ENCODE results near the gene EWSR1.

Gene EWSR1

GRCh38 chr22:29260031-29260560 lies 8.0 kb upstream of the EWSR1 start:
- H3K27ac ChIP-seq (ENCODE audit: extremely low read depth, low read depth, low read length), result no peak overlapping the region
- peaks cover 19 to 47% of the 10 kb centered on the region in 2 experiments; a peak in 2 of 3 replicates for H3K36me3 ChIP-seq (ENCODE audit: control insufficient read depth in 2 of 2, insufficient read depth in 1 of 2, low read length in 2 of 2)
- ChIA-PET POLR2A (no interaction called here), CTCF (interaction anchor here (0.6 kb wide), 1 partner anchor 25 kb away, joined by 4 read pairs; no protein-coding TSS in a partner anchor)
- no peaks in the 10 kb centered on the region for H3K4me1 ChIP-seq (ENCODE audit: control insufficient read depth, insufficient read depth, low read length)
- no peaks in the 10 kb centered on the region for H3K9me3 ChIP-seq (ENCODE audit: control insufficient read depth, insufficient read depth, low read depth, low read length)
- TF ChIP-seq EGR2 (tag by site-specific recombination; IDR thresholded peaks at IDR 0.05; ENCODE audit: low read depth), result 0 out of 2 replicates have a peak, but pooled peaks have one; percentile 22
- no peak for TF ChIP-seq ZBTB7A (tag by site-specific recombination; IDR thresholded peaks at IDR 0.05; ENCODE audit: low read depth)
- no peak for TF ChIP-seq ZNF24 (tag by site-specific recombination; IDR thresholded peaks at IDR 0.05)
- peak; percentile 19; the same call in 1 of the 2 replicates for TF ChIP-seq ZIC2 (tag by site-specific recombination; IDR thresholded peaks at IDR 0.05)
- TF ChIP-seq ZFHX2 (tag by site-specific recombination; conservative IDR thresholded peaks at IDR 0.05), result peak; percentile 28; the same call in 1 of the 2 replicates
- TF ChIP-seq GLIS1 (tag by site-specific recombination; IDR thresholded peaks at IDR 0.05), result peak; percentile 32
- no peak for TF ChIP-seq ZBTB20 (tag by site-specific recombination; IDR thresholded peaks at IDR 0.05)
- no peak overlapping the region for H3K4me3 ChIP-seq (ENCODE audit: low read depth, low read length)

- no peak overlapping the region for H3K27ac ChIP-seq (ENCODE audit: extremely low read depth, low read depth, low read length)
- no peak overlapping the region for H3K4me3 ChIP-seq (ENCODE audit: low read depth, low read length)
- H3K9me3 ChIP-seq (ENCODE audit: control insufficient read depth, insufficient read depth, low read depth, low read length), result no peaks in the 10 kb centered on the region
- peaks cover 19 to 53% of the 10 kb centered on the region in 2 experiments for H3K36me3 ChIP-seq (ENCODE audit: control insufficient read depth in 2 of 2, insufficient read depth in 1 of 2, low read length in 2 of 2)
- no peaks in the 10 kb centered on the region for H3K4me1 ChIP-seq (ENCODE audit: control insufficient read depth, insufficient read depth, low read length)
- POLR2A ChIA-PET, result interaction anchor here (0.9 kb wide), 1 partner anchor 13 kb away, joined by 4 read pairs; no protein-coding TSS in a partner anchor
- CTCF ChIA-PET, result interaction anchor here (0.6 to 2.3 kb wide), 2 partner anchors 15 to 25 kb away, joined by 4 to 11 read pairs; no protein-coding TSS in a partner anchor
- no peak for TF ChIP-seq MZF1 (tag by site-specific recombination; IDR thresholded peaks at IDR 0.05; ENCODE audit: borderline replicate concordance)
- no peak for TF ChIP-seq GLI2 (tag by site-specific recombination; IDR thresholded peaks at IDR 0.05; ENCODE audit: borderline replicate concordance, low read depth)
- TF ChIP-seq, protein P1, sequence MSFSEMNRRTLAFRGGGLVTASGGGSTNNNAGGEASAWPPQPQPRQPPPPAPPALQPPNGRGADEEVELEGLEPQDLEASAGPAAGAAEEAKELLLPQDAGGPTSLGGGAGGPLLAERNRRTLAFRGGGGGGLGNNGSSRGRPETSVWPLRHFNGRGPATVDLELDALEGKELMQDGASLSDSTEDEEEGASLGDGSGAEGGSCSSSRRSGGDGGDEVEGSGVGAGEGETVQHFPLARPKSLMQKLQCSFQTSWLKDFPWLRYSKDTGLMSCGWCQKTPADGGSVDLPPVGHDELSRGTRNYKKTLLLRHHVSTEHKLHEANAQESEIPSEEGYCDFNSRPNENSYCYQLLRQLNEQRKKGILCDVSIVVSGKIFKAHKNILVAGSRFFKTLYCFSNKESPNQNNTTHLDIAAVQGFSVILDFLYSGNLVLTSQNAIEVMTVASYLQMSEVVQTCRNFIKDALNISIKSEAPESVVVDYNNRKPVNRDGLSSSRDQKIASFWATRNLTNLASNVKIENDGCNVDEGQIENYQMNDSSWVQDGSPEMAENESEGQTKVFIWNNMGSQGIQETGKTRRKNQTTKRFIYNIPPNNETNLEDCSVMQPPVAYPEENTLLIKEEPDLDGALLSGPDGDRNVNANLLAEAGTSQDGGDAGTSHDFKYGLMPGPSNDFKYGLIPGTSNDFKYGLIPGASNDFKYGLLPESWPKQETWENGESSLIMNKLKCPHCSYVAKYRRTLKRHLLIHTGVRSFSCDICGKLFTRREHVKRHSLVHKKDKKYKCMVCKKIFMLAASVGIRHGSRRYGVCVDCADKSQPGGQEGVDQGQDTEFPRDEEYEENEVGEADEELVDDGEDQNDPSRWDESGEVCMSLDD (tag by site-specific recombination; IDR thresholded peaks at IDR 0.05), result no peak
- TF ChIP-seq, protein P2, sequence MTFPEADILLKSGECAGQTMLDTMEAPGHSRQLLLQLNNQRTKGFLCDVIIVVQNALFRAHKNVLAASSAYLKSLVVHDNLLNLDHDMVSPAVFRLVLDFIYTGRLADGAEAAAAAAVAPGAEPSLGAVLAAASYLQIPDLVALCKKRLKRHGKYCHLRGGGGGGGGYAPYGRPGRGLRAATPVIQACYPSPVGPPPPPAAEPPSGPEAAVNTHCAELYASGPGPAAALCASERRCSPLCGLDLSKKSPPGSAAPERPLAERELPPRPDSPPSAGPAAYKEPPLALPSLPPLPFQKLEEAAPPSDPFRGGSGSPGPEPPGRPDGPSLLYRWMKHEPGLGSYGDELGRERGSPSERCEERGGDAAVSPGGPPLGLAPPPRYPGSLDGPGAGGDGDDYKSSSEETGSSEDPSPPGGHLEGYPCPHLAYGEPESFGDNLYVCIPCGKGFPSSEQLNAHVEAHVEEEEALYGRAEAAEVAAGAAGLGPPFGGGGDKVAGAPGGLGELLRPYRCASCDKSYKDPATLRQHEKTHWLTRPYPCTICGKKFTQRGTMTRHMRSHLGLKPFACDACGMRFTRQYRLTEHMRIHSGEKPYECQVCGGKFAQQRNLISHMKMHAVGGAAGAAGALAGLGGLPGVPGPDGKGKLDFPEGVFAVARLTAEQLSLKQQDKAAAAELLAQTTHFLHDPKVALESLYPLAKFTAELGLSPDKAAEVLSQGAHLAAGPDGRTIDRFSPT (tag by site-specific recombination; IDR thresholded peaks at IDR 0.05), result peak; percentile 53; the same call in 1 of the 2 replicates
- TF ChIP-seq YY1 (tag by site-specific recombination; IDR thresholded peaks at IDR 0.05), result no peak
- 0 out of 2 replicates have a peak, but pooled peaks have one; percentile 68 for TF ChIP-seq ZFP69B (tag by site-specific recombination; IDR thresholded peaks at IDR 0.05)
- TF ChIP-seq PRDM10 (tag by site-specific recombination; IDR thresholded peaks at IDR 0.05), result 0 out of 2 replicates have a peak, but pooled peaks have one; percentile 28
- TF ChIP-seq, protein P3, sequence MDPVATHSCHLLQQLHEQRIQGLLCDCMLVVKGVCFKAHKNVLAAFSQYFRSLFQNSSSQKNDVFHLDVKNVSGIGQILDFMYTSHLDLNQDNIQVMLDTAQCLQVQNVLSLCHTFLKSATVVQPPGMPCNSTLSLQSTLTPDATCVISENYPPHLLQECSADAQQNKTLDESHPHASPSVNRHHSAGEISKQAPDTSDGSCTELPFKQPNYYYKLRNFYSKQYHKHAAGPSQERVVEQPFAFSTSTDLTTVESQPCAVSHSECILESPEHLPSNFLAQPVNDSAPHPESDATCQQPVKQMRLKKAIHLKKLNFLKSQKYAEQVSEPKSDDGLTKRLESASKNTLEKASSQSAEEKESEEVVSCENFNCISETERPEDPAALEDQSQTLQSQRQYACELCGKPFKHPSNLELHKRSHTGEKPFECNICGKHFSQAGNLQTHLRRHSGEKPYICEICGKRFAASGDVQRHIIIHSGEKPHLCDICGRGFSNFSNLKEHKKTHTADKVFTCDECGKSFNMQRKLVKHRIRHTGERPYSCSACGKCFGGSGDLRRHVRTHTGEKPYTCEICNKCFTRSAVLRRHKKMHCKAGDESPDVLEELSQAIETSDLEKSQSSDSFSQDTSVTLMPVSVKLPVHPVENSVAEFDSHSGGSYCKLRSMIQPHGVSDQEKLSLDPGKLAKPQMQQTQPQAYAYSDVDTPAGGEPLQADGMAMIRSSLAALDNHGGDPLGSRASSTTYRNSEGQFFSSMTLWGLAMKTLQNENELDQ (tag by site-specific recombination; IDR thresholded peaks at IDR 0.05; ENCODE audit: low read depth), result no peak
- peak; percentile 83 for TF ChIP-seq ZNF692 (tag by site-specific recombination; IDR thresholded peaks at IDR 0.05)
- TF ChIP-seq ZNF639 (tag by site-specific recombination; IDR thresholded peaks at IDR 0.05), result no peak
- peak; percentile 19; the same call in 1 of the 2 replicates for TF ChIP-seq ZBTB20 (tag by site-specific recombination; IDR thresholded peaks at IDR 0.05)
- 0 out of 2 replicates have a peak, but pooled peaks have one; percentile 30 for TF ChIP-seq ZBTB17 (tag by site-specific recombination; IDR thresholded peaks at IDR 0.05)
These were observed 7.3 kb upstream of the EWSR1 start for GRCh38 chr22:29260601-29261315.

Data from HEK293 (cell line).